H1 (cell line): ENCODE data around the gene RASGRP3. TPM values are rescaled to one million over a fixed set of nuclear protein-coding genes. Genes with fewer than 3 reads are reported as not detected.

Experiments used
- CTCF ChIA-PET: fragments of 300-600 bp; sonication (Branson Sonifier 250); formaldehyde crosslinking; loops from one replicate; lab custom pipeline; 2021; ENCODE audit not compliant: partially characterized antibody; lab: Charles Lee
- POLR2A ChIA-PET: fragments of 300-600 bp; sonication (Branson Sonifier 250); formaldehyde crosslinking; loops from one replicate; lab custom pipeline; 2021; ENCODE audit warnings: inconsistent platforms; ENCODE audit not compliant: partially characterized antibody; lab: Charles Lee
- DNase-seq, 2 experiments: peaks; one replicate each; pipeline versions ENCODE4 v3.0.0 to v3.0.0-alpha.2; 2010 to 2022; ENCODE audit warnings: low spot score in 2 of 2, low read depth in 1 of 2, mixed read lengths in 1 of 2
- FAIRE-seq: peaks from 2 replicates; lab custom pipeline; 2011; peaks lifted over from hg19 to GRCh38; lab: Jason Lieb, UNC
- H2AFZ ChIP-seq: 2 replicates; pipeline ENCODE4 v1.8.1; 2012; ENCODE audit warnings: low read length, inconsistent platforms
- H2AK5ac ChIP-seq: 2 replicates; pipeline ENCODE4 v1.6.1; 2013; ENCODE audit warnings: low read depth, low read length
- H2BK120ac ChIP-seq: replicated peaks from 2 replicates; pipeline ENCODE3; 2013; ENCODE audit warnings: low read depth, low read length, inconsistent platforms
- H2BK12ac ChIP-seq: 2 replicates; pipeline ENCODE4 v1.6.1; 2013; ENCODE audit warnings: low read depth, low read length
- H2BK15ac ChIP-seq: 2 replicates; pipeline ENCODE4 v1.6.1; 2013; ENCODE audit warnings: low read length
- H2BK20ac ChIP-seq: 2 replicates; pipeline ENCODE4 v1.6.1; 2013; ENCODE audit warnings: low read length
- H2BK5ac ChIP-seq: 2 replicates; pipeline ENCODE4 v1.6.1; 2013; ENCODE audit warnings: low read depth, low read length
- H3K14ac ChIP-seq: 2 replicates; pipeline ENCODE4 v1.6.1; 2013; ENCODE audit warnings: inconsistent platforms; ENCODE audit not compliant: insufficient read length
- H3K18ac ChIP-seq: 2 replicates; pipeline ENCODE4 v1.6.1; 2013; ENCODE audit warnings: low read length; ENCODE audit errors: extremely low read depth
- H3K23ac ChIP-seq: 2 replicates; pipeline ENCODE4 v1.6.1; 2013; ENCODE audit warnings: inconsistent platforms; ENCODE audit not compliant: insufficient read length
- H3K23me2 ChIP-seq: 2 replicates; pipeline ENCODE4 v1.6.1; 2013; ENCODE audit warnings: low read depth, low read length
- H3K27ac ChIP-seq: 2 replicates; pipeline ENCODE4 v1.6.1; 2011; ENCODE audit warnings: low read depth, low read length, inconsistent platforms
- H3K27me3 ChIP-seq, 4 experiments: replicated peaks in 1 of 4; 1 replicate in 1 of 4; 2 replicates in 3 of 4; pipeline versions ENCODE4 v1.6.1 to v1.8.1; 2011 to 2013; ENCODE audit warnings: low read length in 3 of 4, mild to moderate bottlenecking in 3 of 4, inconsistent platforms in 2 of 4, mixed read lengths in 2 of 4, moderate library complexity in 1 of 4; ENCODE audit not compliant: control insufficient read depth in 3 of 4, insufficient read depth in 3 of 4; ENCODE audit errors: extremely low read depth in 1 of 4
- H3K36me3 ChIP-seq, 4 experiments: 2 replicates each; pipeline versions ENCODE4 v1.6.1 to v1.8.1; 2011 to 2013; ENCODE audit warnings: mild to moderate bottlenecking in 4 of 4, low read length in 3 of 4, moderate library complexity in 2 of 4, control low read depth in 1 of 4, inconsistent platforms in 1 of 4; ENCODE audit not compliant: insufficient read depth in 4 of 4, control insufficient read depth in 2 of 4
- H3K4ac ChIP-seq: replicated peaks from 2 replicates; pipeline ENCODE3; 2013; ENCODE audit warnings: low read length, low read depth, mixed read lengths, inconsistent platforms; ENCODE audit not compliant: insufficient read length
- H3K4me1 ChIP-seq, 4 experiments: replicated peaks in 1 of 4; 1 replicate in 1 of 4; 2 replicates in 3 of 4; pipeline versions ENCODE4 v1.6.1 to v1.8.1; 2011 to 2013; ENCODE audit warnings: low read length in 3 of 4, inconsistent platforms in 2 of 4, mixed read lengths in 1 of 4; ENCODE audit not compliant: insufficient read depth in 4 of 4, control insufficient read depth in 3 of 4
- H3K4me2 ChIP-seq, 2 experiments: 2 replicates each; pipeline versions ENCODE4 v1.6.1 to v1.8.1; 2011 to 2013; ENCODE audit warnings: low read depth in 2 of 2, low read length in 2 of 2, control low read depth in 1 of 2, inconsistent platforms in 1 of 2, mild to moderate bottlenecking in 1 of 2; ENCODE audit not compliant: insufficient read depth in 1 of 2
- H3K4me3 ChIP-seq, 4 experiments: fragments of 200-600, 300-600 bp in 1 of 4; sonication (generic), shearing (Covaris generic), sonication (Bioruptor Twin) in 1 of 4; 2 replicates each; pipeline versions ENCODE4 v1.5.1 to v1.8.1; 2011 to 2016; ENCODE audit warnings: low read length in 4 of 4, low read depth in 3 of 4, control low read depth in 2 of 4, inconsistent platforms in 2 of 4, mild to moderate bottlenecking in 2 of 4, mixed read lengths in 1 of 4, moderate library complexity in 1 of 4; ENCODE audit not compliant: insufficient read depth in 2 of 4; ENCODE audit errors: extremely low read depth in 1 of 4
- H3K56ac ChIP-seq: replicated peaks from 2 replicates; pipeline ENCODE3; 2013; ENCODE audit warnings: low read depth, mild to moderate bottlenecking, mixed read lengths, low read length, inconsistent platforms; ENCODE audit not compliant: insufficient read length
- H3K79me1 ChIP-seq: 2 replicates; pipeline ENCODE4 v1.6.1; 2013; ENCODE audit warnings: low read depth, low read length, control low read depth
- H3K79me2 ChIP-seq, 2 experiments: 2 replicates each; pipeline versions ENCODE4 v1.6.1 to v1.8.1; 2012 to 2013; ENCODE audit warnings: low read length in 2 of 2, mild to moderate bottlenecking in 2 of 2, inconsistent platforms in 1 of 2; ENCODE audit not compliant: insufficient read depth in 2 of 2, control insufficient read depth in 1 of 2
- H3K9ac ChIP-seq, 4 experiments: replicated peaks in 1 of 4; 1 replicate in 1 of 4; 2 replicates in 3 of 4; pipeline versions ENCODE4 v1.6.1 to v1.8.1; 2011 to 2013; ENCODE audit warnings: low read depth in 3 of 4, low read length in 3 of 4, control low read depth in 2 of 4, mild to moderate bottlenecking in 2 of 4, moderate library complexity in 2 of 4, inconsistent platforms in 1 of 4; ENCODE audit errors: extremely low read depth in 1 of 4
- H3K9me3 ChIP-seq, 2 experiments: 2 replicates each; pipeline versions ENCODE4 v1.6.1 to v1.8.1; 2012 to 2013; ENCODE audit warnings: mild to moderate bottlenecking in 2 of 2, moderate library complexity in 2 of 2, control low read depth in 1 of 2, inconsistent platforms in 1 of 2, low read depth in 1 of 2, low read length in 1 of 2, mixed read lengths in 1 of 2; ENCODE audit not compliant: insufficient read depth in 2 of 2
- H4K20me1 ChIP-seq, 2 experiments: replicated peaks in 1 of 2; 2 replicates each; pipeline versions ENCODE3 to v1.8.1; 2011 to 2013; ENCODE audit warnings: inconsistent platforms in 2 of 2, low read length in 2 of 2, mild to moderate bottlenecking in 1 of 2; ENCODE audit not compliant: insufficient read depth in 2 of 2, control insufficient read depth in 1 of 2
- H4K5ac ChIP-seq: 2 replicates; pipeline ENCODE4 v1.6.1; 2013; ENCODE audit warnings: low read length, low read depth, mixed read lengths, inconsistent platforms; ENCODE audit not compliant: insufficient read length
- H4K8ac ChIP-seq: 2 replicates; pipeline ENCODE4 v1.8.0; 2013; ENCODE audit warnings: mild to moderate bottlenecking, moderate library complexity, low read length, inconsistent platforms; ENCODE audit not compliant: insufficient read depth; ENCODE audit errors: extremely low read depth
- H4K91ac ChIP-seq: replicated peaks from 2 replicates; pipeline ENCODE3; 2013; ENCODE audit warnings: low read length, mixed read lengths, inconsistent platforms; ENCODE audit not compliant: insufficient read length
- BACH1 ChIP-seq: IDR thresholded peaks from 2 replicates; pipeline ENCODE4 v1.6.1; 2012; ENCODE audit warnings: low read length, improper control_type of control experiment
- CHD1 ChIP-seq: IDR thresholded peaks from 2 replicates; pipeline ENCODE4 v1.6.1; 2012; ENCODE audit warnings: low read depth, low read length, improper control_type of control experiment
- EGR1 ChIP-seq: IDR thresholded peaks from 2 replicates; pipeline ENCODE4 v1.6.1; 2011; ENCODE audit warnings: low read depth, low read length, borderline replicate concordance
- EP300 ChIP-seq, 2 experiments: IDR thresholded peaks; 1 replicate in 1 of 2; 2 replicates in 1 of 2; pipeline ENCODE4 v1.6.1; 2011 to 2012; ENCODE audit warnings: low read depth in 2 of 2, low read length in 2 of 2, mild to moderate bottlenecking in 2 of 2, borderline replicate concordance in 1 of 2, inconsistent platforms in 1 of 2, moderate library complexity in 1 of 2
- EZH2 ChIP-seq: fragments of 200-600 bp; sonication (generic); IDR thresholded peaks from 2 replicates; pipeline ENCODE4 v1.7.1; 2012; ENCODE audit warnings: low read depth, mild to moderate bottlenecking, moderate library complexity, low read length, inconsistent platforms; ENCODE audit not compliant: severe bottlenecking
- POU5F1 ChIP-seq: IDR thresholded peaks from 2 replicates; pipeline ENCODE4 v1.6.1; 2011; ENCODE audit warnings: low read depth, mild to moderate bottlenecking, low read length, moderate library complexity
- SAP30 ChIP-seq: fragments of 300-600 bp; sonication (generic); IDR thresholded peaks from 2 replicates; pipeline ENCODE4 v1.7.1; 2012; ENCODE audit warnings: low read length, moderate library complexity, mild to moderate bottlenecking, inconsistent platforms; ENCODE audit not compliant: insufficient read depth, insufficient replicate concordance
- SIN3A ChIP-seq, 2 experiments: IDR thresholded peaks in 1 of 2; conservative IDR thresholded peaks in 1 of 2; 2 replicates each; pipeline ENCODE4 v1.6.1; 2011 to 2012; ENCODE audit warnings: low read length in 2 of 2, improper control_type of control experiment in 1 of 2, low read depth in 1 of 2, mild to moderate bottlenecking in 1 of 2
- WGBS, 2 experiments: shearing (Covaris generic) in 1 of 2; methylation state at CpG; one replicate each; pipeline versions ENCODE4 v1.1.6 to v1.1.7; 2013 to 2015; ENCODE audit warnings: low lambda C conversion rate in 2 of 2, mixed read lengths in 2 of 2, inconsistent platforms in 1 of 2, low coverage in 1 of 2, missing lambda C conversion rate in 1 of 2; ENCODE audit not compliant: insufficient replicate concordance in 2 of 2, insufficient coverage in 1 of 2, insufficient read length in 1 of 2; ENCODE audit errors: extremely low coverage in 1 of 2, missing lambda C conversion rate in 1 of 2; 5-methylcytosine and 5-hydroxymethylcytosine counted together
- polyA plus RNA-seq, 7 experiments: library from polyadenylated mRNA; depleted of rRNA in 3 of 7; stranded (reverse) in 5 of 7; unstranded in 2 of 7; fragments of >200 nt in 5 of 7; fragments of 200-250 nt in 2 of 7; gene quantifications; 1 replicate in 5 of 7; 2 replicates in 1 of 7; 4 replicates in 1 of 7; pipeline versions ENCODE4 v1.2.1 to v1.2.3, GENCODE V29; 2011 to 2013; ENCODE audit warnings: missing spikeins in 2 of 7, mixed read lengths in 2 of 7
- total RNA-seq: library from RNA; stranded (reverse); fragmentation: NEBNext Ultra II Directional; extraction: Animal tissue kit (Norgen Biotek cat#: 25700); gene quantifications from 2 replicates; pipeline ENCODE4 v1.2.1, GENCODE V29; 2021

Gene RASGRP3
- total and polyA plus RNA-seq, 2 of the 8 experiments (the other 6 are each of a cell fraction or from before 2014, with no cell fraction given), result 0.06 TPM; not detected in 1

GRCh38 chr2:33435518-33435917, 40.9 kb upstream of the RASGRP3 start:
- Histone ChIP-seq H3K23me2 (no peaks in the 10 kb centered on the region), H3K23ac (no peak overlapping the region), H4K8ac (no peak overlapping the region), H3K9me3 (no peaks in the 10 kb centered on the region), H3K9ac (no peak overlapping the region), H4K91ac (no peak overlapping the region), H2AFZ (no peak overlapping the region), H3K27me3 (no peaks in the 10 kb centered on the region), H2BK15ac (no peak overlapping the region), H3K79me2 (no peaks in the 10 kb centered on the region), H2BK12ac (no peak overlapping the region), H2BK5ac (no peak overlapping the region), H4K20me1 (no peaks in the 10 kb centered on the region), H2AK5ac (no peak overlapping the region), H3K4me2 (no peak overlapping the region), H3K56ac (no peak overlapping the region), H2BK120ac (no peak overlapping the region), H3K4me1 (no peaks in the 10 kb centered on the region), H3K4ac (no peak overlapping the region), H3K36me3 (no peaks in the 10 kb centered on the region), H3K18ac (no peak overlapping the region), H3K27ac (no peak overlapping the region), H2BK20ac (no peak overlapping the region), H4K5ac (no peak overlapping the region), H3K14ac (no peak overlapping the region), H3K4me3 (no peak overlapping the region), H3K79me1 (no peaks in the 10 kb centered on the region)
- 85% methylated on average over 8 of the region's 8 CpGs; no CpG with 5 or more reads in 1 of the 2 experiments for WGBS, 2 experiments
- FAIRE-seq (no peak), DNase-seq (no peak)
- ChIA-PET POLR2A (no interaction called here), CTCF (interaction anchor here (1.4 to 2.2 kb wide), 3 partner anchors 11 to 63 kb away, joined by 3 to 4 read pairs (median 4); no protein-coding TSS in a partner anchor)
- TF ChIP-seq EP300 (IDR thresholded peaks at IDR 0.05; ENCODE audit: borderline replicate concordance in 1 of 2, low read depth in 2 of 2, low read length in 2 of 2) (no peak), POU5F1 (no peak), CHD1 (no peak), BACH1 (no peak), SAP30 (no peak), EZH2 (no peak), SIN3A (conservative IDR thresholded peaks at IDR 0.05 in 1 of 2, IDR thresholded peaks at IDR 0.05 in 1 of 2; ENCODE audit: low read depth in 1 of 2, low read length in 2 of 2) (no peak), EGR1 (no peak)
